ENCODE results near the gene TEX48.

TEX48 gene

GRCh38 chr9:114643001-114643400 is 39.0 kb downstream of the TEX48 start:
- Histone ChIP-seq H3K27me3 (ENCODE audit: control insufficient read depth in 1 of 2, insufficient read depth in 2 of 2, low read length in 2 of 2) (no peaks in the 10 kb centered on the region), H3K9ac (ENCODE audit: low read length in 2 of 2) (no peak overlapping the region), H3K9me3 (ENCODE audit: control insufficient read depth in 2 of 2, low read length in 2 of 2) (no peaks in the 10 kb centered on the region), H3K4me1 (ENCODE audit: control insufficient read depth, insufficient read depth, low read length) (no peaks in the 10 kb centered on the region), H3K36me3 (ENCODE audit: control insufficient read depth in 2 of 2, insufficient read depth in 2 of 2, low read length in 2 of 2) (peaks cover 31 to 36% of the 10 kb centered on the region in 2 donors), H3K4me3 (ENCODE audit: low read length in 2 of 2) (no peak overlapping the region), H3K27ac (ENCODE audit: low read length) (no peak overlapping the region)

GRCh38 chr9:114641967-114642366 is 40.0 kb downstream of the TEX48 start:
- H3K9me3 ChIP-seq (ENCODE audit: control insufficient read depth in 2 of 2, low read length in 2 of 2) = no peaks in the 10 kb centered on the region

GRCh38 chr9:114638404-114638803 is 43.6 kb downstream of the TEX48 start:
- no peaks in the 10 kb centered on the region for H3K4me1 ChIP-seq (ENCODE audit: control insufficient read depth, insufficient read depth, low read length)
- no peaks in the 10 kb centered on the region for H3K27me3 ChIP-seq (ENCODE audit: control insufficient read depth in 1 of 2, insufficient read depth in 2 of 2, low read length in 2 of 2)
- H3K27ac ChIP-seq (ENCODE audit: low read length) = no peak overlapping the region
- H3K9me3 ChIP-seq (ENCODE audit: control insufficient read depth in 2 of 2, low read length in 2 of 2) = no peaks in the 10 kb centered on the region
- no peak overlapping the region for H3K9ac ChIP-seq (ENCODE audit: low read length in 2 of 2)
- H3K4me3 ChIP-seq (ENCODE audit: low read length in 2 of 2) = no peak overlapping the region
- peaks cover 36 to 44% of the 10 kb centered on the region in 2 donors for H3K36me3 ChIP-seq (ENCODE audit: control insufficient read depth in 2 of 2, insufficient read depth in 2 of 2, low read length in 2 of 2)

More at GRCh38 chr9:114641967-114642366, 40.0 kb downstream of the TEX48 start:
- no peaks in the 10 kb centered on the region for H3K27me3 ChIP-seq (ENCODE audit: control insufficient read depth in 1 of 2, insufficient read depth in 2 of 2, low read length in 2 of 2)
- H3K36me3 ChIP-seq (ENCODE audit: control insufficient read depth in 2 of 2, insufficient read depth in 2 of 2, low read length in 2 of 2) = peaks cover 33 to 40% of the 10 kb centered on the region in 2 donors
- H3K27ac ChIP-seq (ENCODE audit: low read length) = no peak overlapping the region
- no peak overlapping the region for H3K4me3 ChIP-seq (ENCODE audit: low read length in 2 of 2)
- H3K9ac ChIP-seq (ENCODE audit: low read length in 2 of 2) = no peak overlapping the region
- no peaks in the 10 kb centered on the region for H3K4me1 ChIP-seq (ENCODE audit: control insufficient read depth, insufficient read depth, low read length)

GRCh38 chr9:114634387-114634786 is 47.6 kb downstream of the TEX48 start:
- peaks cover 55 to 61% of the 10 kb centered on the region in 2 donors for H3K36me3 ChIP-seq (ENCODE audit: control insufficient read depth in 2 of 2, insufficient read depth in 2 of 2, low read length in 2 of 2)
- H3K27me3 ChIP-seq (ENCODE audit: control insufficient read depth in 1 of 2, insufficient read depth in 2 of 2, low read length in 2 of 2) = no peaks in the 10 kb centered on the region
- H3K9ac ChIP-seq (ENCODE audit: low read length in 2 of 2) = no peak overlapping the region
- H3K9me3 ChIP-seq (ENCODE audit: control insufficient read depth in 2 of 2, low read length in 2 of 2) = no peaks in the 10 kb centered on the region
- H3K4me3 ChIP-seq (ENCODE audit: low read length in 2 of 2) = no peak overlapping the region
- no peaks in the 10 kb centered on the region for H3K4me1 ChIP-seq (ENCODE audit: control insufficient read depth, insufficient read depth, low read length)
- no peak overlapping the region for H3K27ac ChIP-seq (ENCODE audit: low read length)

GRCh38 chr9:114633438-114634089 is 48.4 kb downstream of the TEX48 start:
- Histone ChIP-seq H3K4me3 (ENCODE audit: low read length in 2 of 2) (no peak overlapping the region), H3K27ac (ENCODE audit: low read length) (no peak overlapping the region), H3K36me3 (ENCODE audit: control insufficient read depth in 2 of 2, insufficient read depth in 2 of 2, low read length in 2 of 2) (peaks cover 55 to 63% of the 10 kb centered on the region in 2 donors), H3K9ac (ENCODE audit: low read length in 2 of 2) (no peak overlapping the region), H3K4me1 (ENCODE audit: control insufficient read depth, insufficient read depth, low read length) (no peaks in the 10 kb centered on the region), H3K27me3 (ENCODE audit: control insufficient read depth in 1 of 2, insufficient read depth in 2 of 2, low read length in 2 of 2) (no peaks in the 10 kb centered on the region), H3K9me3 (ENCODE audit: control insufficient read depth in 2 of 2, low read length in 2 of 2) (no peaks in the 10 kb centered on the region)

- Histone ChIP-seq H3K9me3 (ENCODE audit: control insufficient read depth in 2 of 2, low read length in 2 of 2) (no peaks in the 10 kb centered on the region), H3K9ac (ENCODE audit: low read length in 2 of 2) (no peak overlapping the region), H3K36me3 (ENCODE audit: control insufficient read depth in 2 of 2, insufficient read depth in 2 of 2, low read length in 2 of 2) (peaks cover 60 to 68% of the 10 kb centered on the region in 2 donors), H3K4me3 (ENCODE audit: low read length in 2 of 2) (no peak overlapping the region), H3K27ac (ENCODE audit: low read length) (no peak overlapping the region), H3K27me3 (ENCODE audit: control insufficient read depth in 1 of 2, insufficient read depth in 2 of 2, low read length in 2 of 2) (no peaks in the 10 kb centered on the region), H3K4me1 (ENCODE audit: control insufficient read depth, insufficient read depth, low read length) (no peaks in the 10 kb centered on the region)
Observed at GRCh38 chr9:114631166-114631565, 50.8 kb downstream of the TEX48 start.

- Histone ChIP-seq H3K4me1 (ENCODE audit: control insufficient read depth, insufficient read depth, low read length) (no peaks in the 10 kb centered on the region), H3K4me3 (ENCODE audit: low read length in 2 of 2) (no peak overlapping the region), H3K27ac (ENCODE audit: low read length) (no peak overlapping the region), H3K9me3 (ENCODE audit: control insufficient read depth in 2 of 2, low read length in 2 of 2) (no peaks in the 10 kb centered on the region), H3K9ac (ENCODE audit: low read length in 2 of 2) (no peak overlapping the region), H3K36me3 (ENCODE audit: control insufficient read depth in 2 of 2, insufficient read depth in 2 of 2, low read length in 2 of 2) (peaks cover 58 to 60% of the 10 kb centered on the region in 2 donors), H3K27me3 (ENCODE audit: control insufficient read depth in 1 of 2, insufficient read depth in 2 of 2, low read length in 2 of 2) (no peaks in the 10 kb centered on the region)
Observed at GRCh38 chr9:114629563-114630090, 52.4 kb downstream of the TEX48 start.

- H3K4me3 ChIP-seq (ENCODE audit: low read length in 2 of 2) = no peak overlapping the region
- H3K27ac ChIP-seq (ENCODE audit: low read length) = no peak overlapping the region
- no peaks in the 10 kb centered on the region for H3K9me3 ChIP-seq (ENCODE audit: control insufficient read depth in 2 of 2, low read length in 2 of 2)
- peaks cover 46 to 47% of the 10 kb centered on the region in 2 donors for H3K36me3 ChIP-seq (ENCODE audit: control insufficient read depth in 2 of 2, insufficient read depth in 2 of 2, low read length in 2 of 2)
- H3K27me3 ChIP-seq (ENCODE audit: control insufficient read depth in 1 of 2, insufficient read depth in 2 of 2, low read length in 2 of 2) = no peaks in the 10 kb centered on the region
- H3K9ac ChIP-seq (ENCODE audit: low read length in 2 of 2) = no peak overlapping the region
- no peaks in the 10 kb centered on the region for H3K4me1 ChIP-seq (ENCODE audit: control insufficient read depth, insufficient read depth, low read length)
Observed at GRCh38 chr9:114627553-114627952, 54.4 kb downstream of the TEX48 start.

- no peak overlapping the region for H3K4me3 ChIP-seq (ENCODE audit: low read length in 2 of 2)
- no peak overlapping the region for H3K27ac ChIP-seq (ENCODE audit: low read length)
- no peaks in the 10 kb centered on the region for H3K27me3 ChIP-seq (ENCODE audit: control insufficient read depth in 1 of 2, insufficient read depth in 2 of 2, low read length in 2 of 2)
- peaks cover 38 to 47% of the 10 kb centered on the region in 2 donors for H3K36me3 ChIP-seq (ENCODE audit: control insufficient read depth in 2 of 2, insufficient read depth in 2 of 2, low read length in 2 of 2)
- no peak overlapping the region for H3K9ac ChIP-seq (ENCODE audit: low read length in 2 of 2)
- no peaks in the 10 kb centered on the region for H3K4me1 ChIP-seq (ENCODE audit: control insufficient read depth, insufficient read depth, low read length)
- H3K9me3 ChIP-seq (ENCODE audit: control insufficient read depth in 2 of 2, low read length in 2 of 2) = no peaks in the 10 kb centered on the region
Observed at GRCh38 chr9:114626415-114627020, 55.5 kb downstream of the TEX48 start.

- no peak overlapping the region for H3K9ac ChIP-seq (ENCODE audit: low read length in 2 of 2)
- H3K4me1 ChIP-seq (ENCODE audit: control insufficient read depth, insufficient read depth, low read length) = no peaks in the 10 kb centered on the region
- no peak overlapping the region for H3K4me3 ChIP-seq (ENCODE audit: low read length in 2 of 2)
- no peaks in the 10 kb centered on the region for H3K9me3 ChIP-seq (ENCODE audit: control insufficient read depth in 2 of 2, low read length in 2 of 2)
- H3K27ac ChIP-seq (ENCODE audit: low read length) = no peak overlapping the region
- no peaks in the 10 kb centered on the region for H3K27me3 ChIP-seq (ENCODE audit: control insufficient read depth in 1 of 2, insufficient read depth in 2 of 2, low read length in 2 of 2)
- peaks cover 24 to 31% of the 10 kb centered on the region in 2 donors for H3K36me3 ChIP-seq (ENCODE audit: control insufficient read depth in 2 of 2, insufficient read depth in 2 of 2, low read length in 2 of 2)
Observed at GRCh38 chr9:114624677-114625076, 57.3 kb downstream of the TEX48 start.
